H1 (cell line): Measurements from ENCODE around the gene MPDU1. TPM values are rescaled to one million over a fixed set of nuclear protein-coding genes. Genes with fewer than 3 reads are reported as not detected.

Experiments
- CTCF ChIA-PET: fragments of 300-600 bp; sonication (Branson Sonifier 250); formaldehyde crosslinking; loops from one replicate; lab custom pipeline; 2021; ENCODE audit not compliant: partially characterized antibody; lab: Charles Lee
- POLR2A ChIA-PET: fragments of 300-600 bp; sonication (Branson Sonifier 250); formaldehyde crosslinking; loops from one replicate; lab custom pipeline; 2021; ENCODE audit warnings: inconsistent platforms; ENCODE audit not compliant: partially characterized antibody; lab: Charles Lee
- DNase-seq, 2 experiments: peaks; one replicate each; pipeline versions ENCODE4 v3.0.0 to v3.0.0-alpha.2; 2010 to 2022; ENCODE audit warnings: low spot score in 2 of 2, low read depth in 1 of 2, mixed read lengths in 1 of 2
- FAIRE-seq: peaks from 2 replicates; lab custom pipeline; 2011; peaks lifted over from hg19 to GRCh38; lab: Jason Lieb, UNC
- H2AFZ ChIP-seq: 2 replicates; pipeline ENCODE4 v1.8.1; 2012; ENCODE audit warnings: low read length, inconsistent platforms
- H2AK5ac ChIP-seq: 2 replicates; pipeline ENCODE4 v1.6.1; 2013; ENCODE audit warnings: low read depth, low read length
- H2BK120ac ChIP-seq: replicated peaks from 2 replicates; pipeline ENCODE3; 2013; ENCODE audit warnings: low read depth, low read length, inconsistent platforms
- H2BK12ac ChIP-seq: 2 replicates; pipeline ENCODE4 v1.6.1; 2013; ENCODE audit warnings: low read depth, low read length
- H2BK15ac ChIP-seq: 2 replicates; pipeline ENCODE4 v1.6.1; 2013; ENCODE audit warnings: low read length
- H2BK20ac ChIP-seq: 2 replicates; pipeline ENCODE4 v1.6.1; 2013; ENCODE audit warnings: low read length
- H2BK5ac ChIP-seq: 2 replicates; pipeline ENCODE4 v1.6.1; 2013; ENCODE audit warnings: low read depth, low read length
- H3K14ac ChIP-seq: 2 replicates; pipeline ENCODE4 v1.6.1; 2013; ENCODE audit warnings: inconsistent platforms; ENCODE audit not compliant: insufficient read length
- H3K18ac ChIP-seq: 2 replicates; pipeline ENCODE4 v1.6.1; 2013; ENCODE audit warnings: low read length; ENCODE audit errors: extremely low read depth
- H3K23ac ChIP-seq: 2 replicates; pipeline ENCODE4 v1.6.1; 2013; ENCODE audit warnings: inconsistent platforms; ENCODE audit not compliant: insufficient read length
- H3K23me2 ChIP-seq: 2 replicates; pipeline ENCODE4 v1.6.1; 2013; ENCODE audit warnings: low read depth, low read length
- H3K27ac ChIP-seq: 2 replicates; pipeline ENCODE4 v1.6.1; 2011; ENCODE audit warnings: low read depth, low read length, inconsistent platforms
- H3K27me3 ChIP-seq, 4 experiments: replicated peaks in 1 of 4; 1 replicate in 1 of 4; 2 replicates in 3 of 4; pipeline versions ENCODE4 v1.6.1 to v1.8.1; 2011 to 2013; ENCODE audit warnings: low read length in 3 of 4, mild to moderate bottlenecking in 3 of 4, inconsistent platforms in 2 of 4, mixed read lengths in 2 of 4, moderate library complexity in 1 of 4; ENCODE audit not compliant: control insufficient read depth in 3 of 4, insufficient read depth in 3 of 4; ENCODE audit errors: extremely low read depth in 1 of 4
- H3K36me3 ChIP-seq, 4 experiments: 2 replicates each; pipeline versions ENCODE4 v1.6.1 to v1.8.1; 2011 to 2013; ENCODE audit warnings: mild to moderate bottlenecking in 4 of 4, low read length in 3 of 4, moderate library complexity in 2 of 4, control low read depth in 1 of 4, inconsistent platforms in 1 of 4; ENCODE audit not compliant: insufficient read depth in 4 of 4, control insufficient read depth in 2 of 4
- H3K4ac ChIP-seq: replicated peaks from 2 replicates; pipeline ENCODE3; 2013; ENCODE audit warnings: low read length, low read depth, mixed read lengths, inconsistent platforms; ENCODE audit not compliant: insufficient read length
- H3K4me1 ChIP-seq, 4 experiments: replicated peaks in 1 of 4; 1 replicate in 1 of 4; 2 replicates in 3 of 4; pipeline versions ENCODE4 v1.6.1 to v1.8.1; 2011 to 2013; ENCODE audit warnings: low read length in 3 of 4, inconsistent platforms in 2 of 4, mixed read lengths in 1 of 4; ENCODE audit not compliant: insufficient read depth in 4 of 4, control insufficient read depth in 3 of 4
- H3K4me2 ChIP-seq, 2 experiments: 2 replicates each; pipeline versions ENCODE4 v1.6.1 to v1.8.1; 2011 to 2013; ENCODE audit warnings: low read depth in 2 of 2, low read length in 2 of 2, control low read depth in 1 of 2, inconsistent platforms in 1 of 2, mild to moderate bottlenecking in 1 of 2; ENCODE audit not compliant: insufficient read depth in 1 of 2
- H3K4me3 ChIP-seq, 4 experiments: fragments of 200-600, 300-600 bp in 1 of 4; sonication (generic), shearing (Covaris generic), sonication (Bioruptor Twin) in 1 of 4; 2 replicates each; pipeline versions ENCODE4 v1.5.1 to v1.8.1; 2011 to 2016; ENCODE audit warnings: low read length in 4 of 4, low read depth in 3 of 4, control low read depth in 2 of 4, inconsistent platforms in 2 of 4, mild to moderate bottlenecking in 2 of 4, mixed read lengths in 1 of 4, moderate library complexity in 1 of 4; ENCODE audit not compliant: insufficient read depth in 2 of 4; ENCODE audit errors: extremely low read depth in 1 of 4
- H3K56ac ChIP-seq: replicated peaks from 2 replicates; pipeline ENCODE3; 2013; ENCODE audit warnings: low read depth, mild to moderate bottlenecking, mixed read lengths, low read length, inconsistent platforms; ENCODE audit not compliant: insufficient read length
- H3K79me1 ChIP-seq: 2 replicates; pipeline ENCODE4 v1.6.1; 2013; ENCODE audit warnings: low read depth, low read length, control low read depth
- H3K79me2 ChIP-seq, 2 experiments: 2 replicates each; pipeline versions ENCODE4 v1.6.1 to v1.8.1; 2012 to 2013; ENCODE audit warnings: low read length in 2 of 2, mild to moderate bottlenecking in 2 of 2, inconsistent platforms in 1 of 2; ENCODE audit not compliant: insufficient read depth in 2 of 2, control insufficient read depth in 1 of 2
- H3K9ac ChIP-seq, 4 experiments: replicated peaks in 1 of 4; 1 replicate in 1 of 4; 2 replicates in 3 of 4; pipeline versions ENCODE4 v1.6.1 to v1.8.1; 2011 to 2013; ENCODE audit warnings: low read depth in 3 of 4, low read length in 3 of 4, control low read depth in 2 of 4, mild to moderate bottlenecking in 2 of 4, moderate library complexity in 2 of 4, inconsistent platforms in 1 of 4; ENCODE audit errors: extremely low read depth in 1 of 4
- H3K9me3 ChIP-seq, 2 experiments: 2 replicates each; pipeline versions ENCODE4 v1.6.1 to v1.8.1; 2012 to 2013; ENCODE audit warnings: mild to moderate bottlenecking in 2 of 2, moderate library complexity in 2 of 2, control low read depth in 1 of 2, inconsistent platforms in 1 of 2, low read depth in 1 of 2, low read length in 1 of 2, mixed read lengths in 1 of 2; ENCODE audit not compliant: insufficient read depth in 2 of 2
- H4K20me1 ChIP-seq, 2 experiments: replicated peaks in 1 of 2; 2 replicates each; pipeline versions ENCODE3 to v1.8.1; 2011 to 2013; ENCODE audit warnings: inconsistent platforms in 2 of 2, low read length in 2 of 2, mild to moderate bottlenecking in 1 of 2; ENCODE audit not compliant: insufficient read depth in 2 of 2, control insufficient read depth in 1 of 2
- H4K5ac ChIP-seq: 2 replicates; pipeline ENCODE4 v1.6.1; 2013; ENCODE audit warnings: low read length, low read depth, mixed read lengths, inconsistent platforms; ENCODE audit not compliant: insufficient read length
- H4K8ac ChIP-seq: 2 replicates; pipeline ENCODE4 v1.8.0; 2013; ENCODE audit warnings: mild to moderate bottlenecking, moderate library complexity, low read length, inconsistent platforms; ENCODE audit not compliant: insufficient read depth; ENCODE audit errors: extremely low read depth
- H4K91ac ChIP-seq: replicated peaks from 2 replicates; pipeline ENCODE3; 2013; ENCODE audit warnings: low read length, mixed read lengths, inconsistent platforms; ENCODE audit not compliant: insufficient read length
- ASH2L ChIP-seq: fragments of 200-600, 300-600 bp; sonication (generic); IDR thresholded peaks from one replicate; pipeline ENCODE4 v1.7.1; 2017; ENCODE audit warnings: low read length
- CBX8 ChIP-seq: fragments of 300-800, 300-1000 bp; sonication (generic); IDR thresholded peaks from 2 replicates; pipeline ENCODE4 v1.7.1; 2016; ENCODE audit warnings: low read depth, low read length, borderline replicate concordance
- EGR1 ChIP-seq: IDR thresholded peaks from 2 replicates; pipeline ENCODE4 v1.6.1; 2011; ENCODE audit warnings: low read depth, low read length, borderline replicate concordance
- GABPA ChIP-seq: IDR thresholded peaks from 2 replicates; pipeline ENCODE4 v1.6.1; 2011; ENCODE audit warnings: mild to moderate bottlenecking, low read length, moderate library complexity, borderline replicate concordance; ENCODE audit not compliant: insufficient read depth
- GTF2F1 ChIP-seq: IDR thresholded peaks from 2 replicates; pipeline ENCODE4 v1.6.1; 2012; ENCODE audit warnings: low read depth, low read length, improper control_type of control experiment, borderline replicate concordance
- POLR2AphosphoS5 ChIP-seq: IDR thresholded peaks from 2 replicates; pipeline ENCODE4 v1.6.1; 2011; ENCODE audit warnings: low read depth, low read length
- POU5F1 ChIP-seq: IDR thresholded peaks from 2 replicates; pipeline ENCODE4 v1.6.1; 2011; ENCODE audit warnings: low read depth, mild to moderate bottlenecking, low read length, moderate library complexity
- SIN3A ChIP-seq, 2 experiments: IDR thresholded peaks in 1 of 2; conservative IDR thresholded peaks in 1 of 2; 2 replicates each; pipeline ENCODE4 v1.6.1; 2011 to 2012; ENCODE audit warnings: low read length in 2 of 2, improper control_type of control experiment in 1 of 2, low read depth in 1 of 2, mild to moderate bottlenecking in 1 of 2
- SRF ChIP-seq: IDR thresholded peaks from 2 replicates; pipeline ENCODE4 v1.6.1; 2011; ENCODE audit warnings: mild to moderate bottlenecking, low read depth, low read length, moderate library complexity
- TAF7 ChIP-seq: optimal IDR thresholded peaks from 2 replicates; pipeline ENCODE3; 2011; ENCODE audit warnings: low read depth, mild to moderate bottlenecking, inconsistent platforms, low read length, moderate library complexity, borderline replicate concordance
- TBP ChIP-seq: IDR thresholded peaks from 2 replicates; pipeline ENCODE4 v1.6.1; 2011; ENCODE audit warnings: low read depth, low read length, improper control_type of control experiment
- WGBS, 2 experiments: shearing (Covaris generic) in 1 of 2; methylation state at CpG; one replicate each; pipeline versions ENCODE4 v1.1.6 to v1.1.7; 2013 to 2015; ENCODE audit warnings: low lambda C conversion rate in 2 of 2, mixed read lengths in 2 of 2, inconsistent platforms in 1 of 2, low coverage in 1 of 2, missing lambda C conversion rate in 1 of 2; ENCODE audit not compliant: insufficient replicate concordance in 2 of 2, insufficient coverage in 1 of 2, insufficient read length in 1 of 2; ENCODE audit errors: extremely low coverage in 1 of 2, missing lambda C conversion rate in 1 of 2; 5-methylcytosine and 5-hydroxymethylcytosine counted together
- polyA plus RNA-seq, 7 experiments: library from polyadenylated mRNA; depleted of rRNA in 3 of 7; stranded (reverse) in 5 of 7; unstranded in 2 of 7; fragments of >200 nt in 5 of 7; fragments of 200-250 nt in 2 of 7; gene quantifications; 1 replicate in 5 of 7; 2 replicates in 1 of 7; 4 replicates in 1 of 7; pipeline versions ENCODE4 v1.2.1 to v1.2.3, GENCODE V29; 2011 to 2013; ENCODE audit warnings: missing spikeins in 2 of 7, mixed read lengths in 2 of 7
- total RNA-seq: library from RNA; stranded (reverse); fragmentation: NEBNext Ultra II Directional; extraction: Animal tissue kit (Norgen Biotek cat#: 25700); gene quantifications from 2 replicates; pipeline ENCODE4 v1.2.1, GENCODE V29; 2021
- TF ChIP-seq, protein P1 (sequence below), 3 experiments: IDR thresholded peaks; 1 replicate in 2 of 3; 2 replicates in 1 of 3; pipeline versions ENCODE4 v1.5.1 to v1.6.1; 2011; ENCODE audit warnings: low read length in 3 of 3, mild to moderate bottlenecking in 3 of 3, inconsistent platforms in 2 of 3, low read depth in 1 of 3, moderate library complexity in 1 of 3; ENCODE audit not compliant: insufficient read depth in 1 of 3; ENCODE audit errors: control extremely low read depth in 1 of 3

MPDU1 gene
- total and polyA plus RNA-seq, 2 of the 8 experiments (the other 6 are each of a cell fraction or from before 2014, with no cell fraction given): 63.2 to 142 TPM

DNA sequence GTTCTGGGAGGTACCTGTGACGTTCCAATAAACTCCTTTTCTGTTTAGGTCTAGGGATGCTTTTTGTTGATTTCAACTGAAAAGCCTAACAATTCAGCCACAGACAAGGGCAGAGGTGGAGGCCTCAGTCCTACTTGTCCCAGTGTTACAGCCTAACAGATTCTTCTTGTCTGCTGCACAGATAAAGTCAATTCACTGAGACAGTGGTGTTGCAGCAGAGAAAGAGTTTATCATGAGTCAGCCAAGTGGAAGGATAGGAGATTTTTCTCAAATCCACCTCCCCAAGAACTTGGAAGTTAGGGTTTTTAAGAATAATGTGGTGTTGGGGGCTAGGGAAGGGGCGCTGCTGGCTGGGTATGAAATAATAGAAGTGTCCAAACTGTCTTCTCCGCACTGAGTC is 45.6 kb upstream of the MPDU1 start:
- Histone ChIP-seq H3K23ac (no peak overlapping the region), H3K4me2 (no peak overlapping the region), H2BK5ac (no peak overlapping the region), H2BK120ac (no peak overlapping the region), H3K14ac (no peak overlapping the region), H4K20me1 (no peaks in the 10 kb centered on the region), H2AFZ (no peak overlapping the region), H4K8ac (no peak overlapping the region), H3K4me3 (no peak overlapping the region), H2BK12ac (no peak overlapping the region), H3K79me2 (no peaks in the 10 kb centered on the region), H3K9ac (no peak overlapping the region), H3K36me3 (no peaks in the 10 kb centered on the region), H3K79me1 (no peaks in the 10 kb centered on the region), H3K9me3 (peaks cover 0 to 4% of the 10 kb centered on the region in 2 experiments; a peak in 1 of 4 replicates), H3K23me2 (no peaks in the 10 kb centered on the region), H4K91ac (no peak overlapping the region), H4K5ac (no peak overlapping the region), H3K56ac (no peak overlapping the region), H3K4me1 (no peaks in the 10 kb centered on the region), H2AK5ac (no peak overlapping the region), H3K4ac (no peak overlapping the region), H2BK20ac (no peak overlapping the region), H2BK15ac (no peak overlapping the region), H3K27me3 (no peaks in the 10 kb centered on the region; a peak in 1 of 7 replicates), H3K18ac (no peak overlapping the region), H3K27ac (no peak overlapping the region)
- FAIRE-seq: no peak
- CTCF ChIA-PET: interaction anchor here (0.7 to 3.8 kb wide), 5 partner anchors 15 to 24 kb away, joined by 3 to 14 read pairs (median 5); no protein-coding TSS in a partner anchor
- WGBS, 2 experiments: 90% methylated on average over 3 of the region's 3 CpGs; no CpG with 5 or more reads in 1 of the 2 experiments
- POLR2A ChIA-PET: interaction anchor here (1.3 to 1.5 kb wide), 3 partner anchors 10 to 38 kb away, joined by 3 to 4 read pairs (median 4); partner anchors contain the start of gene TNFSF12
- no peak for DNase-seq
- TF ChIP-seq GABPA: no peak
- no peak for TF ChIP-seq ASH2L
- TF ChIP-seq SRF: no peak
- TF ChIP-seq TAF7: no peak
- TF ChIP-seq CBX8: no peak
- TF ChIP-seq, protein P1, sequence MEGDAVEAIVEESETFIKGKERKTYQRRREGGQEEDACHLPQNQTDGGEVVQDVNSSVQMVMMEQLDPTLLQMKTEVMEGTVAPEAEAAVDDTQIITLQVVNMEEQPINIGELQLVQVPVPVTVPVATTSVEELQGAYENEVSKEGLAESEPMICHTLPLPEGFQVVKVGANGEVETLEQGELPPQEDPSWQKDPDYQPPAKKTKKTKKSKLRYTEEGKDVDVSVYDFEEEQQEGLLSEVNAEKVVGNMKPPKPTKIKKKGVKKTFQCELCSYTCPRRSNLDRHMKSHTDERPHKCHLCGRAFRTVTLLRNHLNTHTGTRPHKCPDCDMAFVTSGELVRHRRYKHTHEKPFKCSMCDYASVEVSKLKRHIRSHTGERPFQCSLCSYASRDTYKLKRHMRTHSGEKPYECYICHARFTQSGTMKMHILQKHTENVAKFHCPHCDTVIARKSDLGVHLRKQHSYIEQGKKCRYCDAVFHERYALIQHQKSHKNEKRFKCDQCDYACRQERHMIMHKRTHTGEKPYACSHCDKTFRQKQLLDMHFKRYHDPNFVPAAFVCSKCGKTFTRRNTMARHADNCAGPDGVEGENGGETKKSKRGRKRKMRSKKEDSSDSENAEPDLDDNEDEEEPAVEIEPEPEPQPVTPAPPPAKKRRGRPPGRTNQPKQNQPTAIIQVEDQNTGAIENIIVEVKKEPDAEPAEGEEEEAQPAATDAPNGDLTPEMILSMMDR (IDR thresholded peaks at IDR 0.05; ENCODE audit: control extremely low read depth in 1 of 3, insufficient read depth in 1 of 3, low read depth in 1 of 3, low read length in 3 of 3): no peak
- no peak for TF ChIP-seq POU5F1
- no peak for TF ChIP-seq POLR2AphosphoS5
- no peak for TF ChIP-seq TBP
- no peak for TF ChIP-seq SIN3A (conservative IDR thresholded peaks at IDR 0.05 in 1 of 2, IDR thresholded peaks at IDR 0.05 in 1 of 2; ENCODE audit: low read depth in 1 of 2, low read length in 2 of 2)
- no peak for TF ChIP-seq EGR1
- no peak for TF ChIP-seq GTF2F1
